A549 (cell line): Measurements from ENCODE around the gene ADCY10. TPM values are rescaled to one million over a fixed set of nuclear protein-coding genes. Genes with fewer than 3 reads are reported as not detected.

ENCODE experiments used
- ATAC-seq, 2 experiments: fragments of 200-7000 bp in 1 of 2; fragments of >200 bp in 1 of 2; cut with Nextera tagmentation in 1 of 2; cut with Tn5 transposase in 1 of 2; 3 replicates each; pipeline versions ENCODE4 v1.8.0 to v1.9.1; 2018 to 2020; ENCODE audit warnings: mild to moderate bottlenecking in 1 of 2, moderate library complexity in 1 of 2
- CTCF ChIA-PET: fragments of 300-600 bp; sonication (Branson Sonifier 250); formaldehyde crosslinking; extraction: SDS; loops from one replicate; lab custom pipeline; 2021; ENCODE audit warnings: antibody characterized with exemption, inconsistent platforms; lab: Yijun Ruan, JAX
- POLR2A ChIA-PET: fragments of 350-600 bp; formaldehyde crosslinking; extraction: SDS; loops from one replicate; lab custom pipeline; 2021; ENCODE audit warnings: antibody characterized with exemption, inconsistent platforms; lab: Yijun Ruan, JAX
- DNase-seq, 2 experiments: peaks; one replicate each; pipeline versions ENCODE4 v3.0.0 to v3.0.0-alpha.2; 2011 to 2016; ENCODE audit warnings: low read depth in 1 of 2, low spot score in 1 of 2
- FAIRE-seq: peaks from 2 replicates; lab custom pipeline; 2011; peaks lifted over from hg19 to GRCh38; lab: Jason Lieb, UNC
- H3K27ac ChIP-seq, 2 experiments: fragments of >200 bp; sonication (Bioruptor Twin); formaldehyde crosslinking; 3 replicates each; pipeline ENCODE4 v1.5.1; 2016 to 2017
- H3K4me1 ChIP-seq: fragments of >200 bp; sonication (Bioruptor Twin); formaldehyde crosslinking; 3 replicates; pipeline ENCODE4 v1.6.1; 2016
- H3K4me2 ChIP-seq: fragments of >200 bp; sonication (Bioruptor Twin); formaldehyde crosslinking; 3 replicates; pipeline ENCODE4 v1.6.1; 2016
- H3K4me3 ChIP-seq: fragments of >200 bp; sonication (Bioruptor Twin); formaldehyde crosslinking; 3 replicates; pipeline ENCODE4 v1.5.1; 2016
- H3K9me3 ChIP-seq: fragments of >200 bp; sonication (Bioruptor Twin); formaldehyde crosslinking; 3 replicates; pipeline ENCODE4 v1.6.1; 2016
- ATOH8 ChIP-seq: fragments of 250-450 bp; sonication (Bioruptor Pico); IDR thresholded peaks from 2 replicates; pipeline ENCODE4 v1.5.0; 2020; ENCODE audit warnings: low read depth, mild to moderate bottlenecking, moderate library complexity
- E2F6 ChIP-seq: IDR thresholded peaks from 2 replicates; pipeline ENCODE4 v1.6.1; 2012; ENCODE audit warnings: low read depth, borderline replicate concordance
- EHF ChIP-seq: fragments of 250-450 bp; sonication (Bioruptor Pico); IDR thresholded peaks from 2 replicates; pipeline ENCODE4 v1.5.0; 2020; ENCODE audit warnings: mild to moderate bottlenecking
- ELK1 ChIP-seq: fragments of 150-350 bp; IDR thresholded peaks from 2 replicates; pipeline ENCODE4 v1.6.1; 2014; ENCODE audit warnings: low read depth, mild to moderate bottlenecking, low read length
- EP300 ChIP-seq, 2 experiments: fragments of >200 bp; sonication (Bioruptor Twin); formaldehyde crosslinking; IDR thresholded peaks; 2 replicates in 1 of 2; 3 replicates in 1 of 2; pipeline ENCODE4 v1.6.1; 2016 to 2017
- ESRRA ChIP-seq: fragments of 150-350 bp; IDR thresholded peaks from 2 replicates; pipeline ENCODE4 v1.6.1; 2014; ENCODE audit warnings: mild to moderate bottlenecking, low read length, borderline replicate concordance
- GATA3 ChIP-seq: IDR thresholded peaks from 2 replicates; pipeline ENCODE4 v1.6.1; 2012; ENCODE audit warnings: borderline replicate concordance
- HDAC2 ChIP-seq: fragments of 200-600 bp; sonication (generic); IDR thresholded peaks from 2 replicates; pipeline ENCODE4 v1.6.1; 2016
- HES2 ChIP-seq: fragments of >200 bp; sonication (Bioruptor Twin); formaldehyde crosslinking; IDR thresholded peaks from 2 replicates; pipeline ENCODE4 v1.6.1; 2016
- HEYL ChIP-seq: fragments of 250-450 bp; sonication (Bioruptor Pico); IDR thresholded peaks from 2 replicates; pipeline ENCODE4 v1.8.0; 2021; ENCODE audit warnings: mild to moderate bottlenecking, moderate library complexity
- HOXB13 ChIP-seq: fragments of 250-450 bp; sonication (Bioruptor Pico); IDR thresholded peaks from 2 replicates; pipeline ENCODE4 v1.5.0; 2020; ENCODE audit warnings: low read depth, mild to moderate bottlenecking, moderate library complexity
- JUN ChIP-seq, 2 experiments: fragments of >200 bp; sonication (Bioruptor Twin); formaldehyde crosslinking; IDR thresholded peaks; 2 replicates in 1 of 2; 3 replicates in 1 of 2; pipeline ENCODE4 v1.6.1; 2016 to 2017
- JUNB ChIP-seq: fragments of >200 bp; sonication (Bioruptor Twin); formaldehyde crosslinking; IDR thresholded peaks from 2 replicates; pipeline ENCODE4 v1.6.1; 2016
- PBX3 ChIP-seq: IDR thresholded peaks from 2 replicates; pipeline ENCODE4 v1.6.1; 2012
- PHF8 ChIP-seq: fragments of 200-600 bp; sonication (generic); IDR thresholded peaks from 2 replicates; pipeline ENCODE4 v1.6.1; 2016; ENCODE audit warnings: low read depth, mild to moderate bottlenecking, antibody characterized with exemption, moderate library complexity, borderline replicate concordance
- RARB ChIP-seq: fragments of 250-450 bp; sonication (Bioruptor Pico); IDR thresholded peaks from 2 replicates; pipeline ENCODE4 v1.8.0; 2021; ENCODE audit warnings: mild to moderate bottlenecking, moderate library complexity
- RCOR1 ChIP-seq: fragments of 150-350 bp; IDR thresholded peaks from 2 replicates; pipeline ENCODE4 v1.6.1; 2014; ENCODE audit warnings: antibody characterized with exemption, low read length, low read depth
- REST ChIP-seq: fragments of 200-600 bp; sonication (generic); IDR thresholded peaks from 2 replicates; pipeline ENCODE4 v1.6.1; 2016; ENCODE audit warnings: antibody characterized with exemption, mild to moderate bottlenecking, moderate library complexity
- RFX5 ChIP-seq: fragments of 450-650 bp; IDR thresholded peaks from 2 replicates; pipeline ENCODE4 v1.7.1; 2014; ENCODE audit warnings: antibody characterized with exemption, mild to moderate bottlenecking, moderate library complexity
- SMC3 ChIP-seq: fragments of >200 bp; sonication (Bioruptor Twin); formaldehyde crosslinking; IDR thresholded peaks from 3 replicates; pipeline ENCODE4 v1.6.1; 2018; ENCODE audit warnings: inconsistent platforms
- SREBF2 ChIP-seq: fragments of 450-650 bp; IDR thresholded peaks from 2 replicates; pipeline ENCODE4 v1.6.1; 2014; ENCODE audit warnings: mild to moderate bottlenecking, moderate library complexity
- USF2 ChIP-seq: fragments of 450-650 bp; IDR thresholded peaks from 2 replicates; pipeline ENCODE4 v1.6.1; 2014; ENCODE audit warnings: antibody characterized with exemption
- ZC3H11A ChIP-seq: fragments of 450-650 bp; IDR thresholded peaks from 2 replicates; pipeline ENCODE4 v1.6.1; 2014; ENCODE audit warnings: antibody characterized with exemption, mild to moderate bottlenecking
- WGBS: methylation state at CpG from one replicate; pipeline ENCODE4 v1.1.6; 2017; ENCODE audit errors: missing lambda C conversion rate; 5-methylcytosine and 5-hydroxymethylcytosine counted together
- polyA plus RNA-seq, 4 experiments: library from polyadenylated mRNA; depleted of rRNA in 3 of 4; stranded (reverse); fragments of >200 nt; fragmentation: RNase III in 1 of 4; extraction: RNeasy Plus Mini Kit Qiagen cat#74134 plus additional on column Dnase treatment in 1 of 4; gene quantifications; 2 replicates in 3 of 4; 3 replicates in 1 of 4; pipeline ENCODE4 v1.2.3, GENCODE V29; 2011 to 2017

Gene ADCY10
- polyA plus RNA-seq, 2 of the 4 experiments (the other 2 are of a cell fraction) = 0.03 to 0.18 TPM

- H3K9me3 ChIP-seq = 0 out of 3 replicates have a peak, but pooled peaks cover 3% of the 10 kb centered on the region
- TF ChIP-seq ESRRA (no peak), HDAC2 (no peak), JUNB (no peak), HES2 (no peak), REST (no peak), ZC3H11A (no peak), PHF8 (no peak), RARB (CRISPR knock-in tag) (no peak), E2F6 (no peak), ATOH8 (CRISPR knock-in tag) (no peak), SMC3 (no peak), EHF (CRISPR knock-in tag) (no peak), RCOR1 (no peak), GATA3 (no peak), USF2 (no peak), EP300 (IDR thresholded peaks at IDR 0.05) (no peak), PBX3 (no peak)
- TF ChIP-seq, all 56 proteins: peak for 0
- H3K4me1 ChIP-seq = peaks cover 20% of the 10 kb centered on the region
- ChIA-PET CTCF (no interaction called here), POLR2A (no interaction called here)
- no peak overlapping the region; a peak in 1 of 6 replicates for H3K27ac ChIP-seq
- 91% methylated on average over 7 of the region's 8 CpGs for WGBS
- H3K4me3 ChIP-seq = no peak overlapping the region
- ATAC-seq (no peak), FAIRE-seq (no peak), DNase-seq (no peak)
- no peak overlapping the region for H3K4me2 ChIP-seq
Observed at GRCh38 chr1:167882376-167882775, 31.6 kb downstream of the ADCY10 start.

- ChIA-PET CTCF (interaction anchor here (0.7 to 1.5 kb wide), 3 partner anchors 9 to 200 kb away, joined by 3 to 5 read pairs (median 4); no protein-coding TSS in a partner anchor), POLR2A (no interaction called here)
- ATAC-seq = peak; percentile 72 to 83; a peak in 4 of 6 replicates
- H3K4me1 ChIP-seq = peaks cover 20% of the 10 kb centered on the region
- TF ChIP-seq RARB (CRISPR knock-in tag) = no peak
- TF ChIP-seq RFX5 = no peak
- no peak for TF ChIP-seq E2F6
- no peak for TF ChIP-seq JUN (IDR thresholded peaks at IDR 0.05)
- TF ChIP-seq JUNB = no peak
- TF ChIP-seq ELK1 = no peak
- no peak for TF ChIP-seq HOXB13 (CRISPR knock-in tag)
- no peak for TF ChIP-seq HEYL (CRISPR knock-in tag)
- TF ChIP-seq SREBF2 = no peak
- TF ChIP-seq PHF8 = no peak
- peak overlapping the region; percentile 35 for H3K4me2 ChIP-seq
- peak overlapping the region in 1 of 2 experiments; percentile 38; a peak in 3 of 6 replicates for H3K27ac ChIP-seq
- H3K4me3 ChIP-seq = no peak overlapping the region
- DNase-seq = peak in 1 of 2 experiments; percentile 16
- FAIRE-seq = no peak
- H3K9me3 ChIP-seq = 0 out of 3 replicates have a peak, but pooled peaks cover 3% of the 10 kb centered on the region
- WGBS = 39% methylated on average over 3 of the region's 3 CpGs
Observed at GRCh38 chr1:167881786-167882185, 32.1 kb downstream of the ADCY10 start.
